ENCODE measurements around the gene RNASEH2B.

Gene RNASEH2B

DNA sequence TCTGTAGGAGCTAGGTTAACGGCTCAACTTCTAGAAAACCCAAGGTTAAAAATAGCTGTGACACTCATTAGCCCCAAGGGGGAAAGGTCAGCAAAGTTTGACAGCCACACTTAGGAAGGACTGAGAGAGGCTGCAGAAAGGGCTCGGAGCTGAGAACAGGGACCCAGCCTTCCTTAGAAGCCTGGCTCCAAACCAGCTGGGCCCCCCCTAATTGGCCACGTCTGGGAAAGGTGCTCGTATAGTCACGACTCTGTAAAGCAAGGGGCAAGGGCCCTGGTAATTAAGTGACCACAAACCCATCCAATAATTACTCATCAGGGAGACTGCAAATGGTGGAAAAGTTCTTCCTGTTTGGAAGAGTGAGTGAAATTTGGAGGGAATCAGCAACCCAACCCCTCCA, 90.5 kb downstream of the RNASEH2B start:
- no peak for DNase-seq

DNA sequence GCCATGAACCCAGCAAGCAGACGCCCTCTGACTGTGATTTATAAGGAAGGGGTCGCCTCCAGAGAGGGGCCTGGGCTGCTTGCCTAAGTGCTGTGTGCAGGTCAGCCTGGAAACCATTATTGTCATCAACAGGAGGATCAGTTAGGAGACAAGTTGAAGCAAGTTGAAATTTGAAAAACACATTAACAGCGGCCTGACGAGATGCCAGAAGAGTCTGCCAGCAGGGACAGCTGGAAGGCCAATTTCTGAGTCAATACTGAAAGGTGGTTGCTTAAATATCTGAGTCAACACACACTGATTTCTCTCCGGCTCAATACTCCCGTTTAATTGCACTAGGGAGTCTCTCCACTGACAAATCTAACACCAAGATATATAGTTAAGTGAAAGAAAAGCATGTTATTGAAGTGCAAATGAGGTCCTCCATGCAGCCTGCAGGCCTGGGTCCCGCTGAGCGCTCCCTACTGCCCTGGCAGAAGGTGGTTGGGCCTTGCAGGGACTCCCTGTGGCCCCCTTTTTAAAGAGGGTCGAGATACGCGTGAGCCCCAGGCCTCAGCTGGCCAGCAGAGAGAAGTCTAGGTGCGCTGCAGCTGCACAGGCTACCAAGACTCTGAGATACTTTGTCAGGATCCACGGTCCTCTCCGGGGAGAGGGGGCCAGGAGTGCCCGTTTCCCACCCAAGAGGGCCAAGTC, 91.1 kb downstream of the RNASEH2B start:
- no peak for DNase-seq

DNA sequence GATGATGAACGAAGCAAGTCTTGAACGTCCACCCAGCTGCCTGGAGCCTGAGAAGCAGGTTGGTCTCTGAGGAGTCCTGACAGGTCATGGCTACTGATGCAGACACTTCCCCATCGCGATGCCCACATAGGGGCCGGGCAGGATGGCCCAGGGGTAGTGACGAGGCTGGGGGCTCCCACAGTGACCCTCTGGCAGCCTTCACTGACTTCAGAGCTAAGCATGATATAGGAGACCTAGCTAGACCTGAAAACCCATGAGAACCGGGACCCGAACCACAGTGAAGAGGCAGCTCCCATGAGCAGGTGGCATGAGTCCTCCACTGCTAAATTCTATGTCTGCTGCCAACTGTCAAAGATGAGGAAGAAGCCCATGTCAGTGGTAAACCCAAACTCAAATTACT, 91.7 kb downstream of the RNASEH2B start:
- DNase-seq = no peak

DNA sequence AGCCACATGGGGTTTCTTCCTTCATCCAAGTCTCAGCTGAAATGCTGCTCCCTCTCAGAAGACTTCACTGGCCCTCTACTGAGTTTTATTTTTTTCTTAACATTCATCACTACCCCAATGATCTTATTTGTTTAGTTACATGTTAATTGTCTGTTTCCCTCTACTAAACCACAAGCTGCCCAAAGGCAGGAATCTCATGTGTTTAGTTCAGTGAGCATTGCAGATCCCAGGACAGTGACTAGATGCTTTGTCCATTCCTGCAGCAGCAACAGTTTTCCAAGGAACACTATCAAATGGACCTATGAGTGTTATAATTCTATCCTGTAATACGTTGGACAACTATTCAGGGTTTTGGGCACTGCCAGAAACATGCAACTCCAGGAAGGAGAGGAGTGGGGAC, 93.1 kb downstream of the RNASEH2B start:
- no peak for DNase-seq

DNA sequence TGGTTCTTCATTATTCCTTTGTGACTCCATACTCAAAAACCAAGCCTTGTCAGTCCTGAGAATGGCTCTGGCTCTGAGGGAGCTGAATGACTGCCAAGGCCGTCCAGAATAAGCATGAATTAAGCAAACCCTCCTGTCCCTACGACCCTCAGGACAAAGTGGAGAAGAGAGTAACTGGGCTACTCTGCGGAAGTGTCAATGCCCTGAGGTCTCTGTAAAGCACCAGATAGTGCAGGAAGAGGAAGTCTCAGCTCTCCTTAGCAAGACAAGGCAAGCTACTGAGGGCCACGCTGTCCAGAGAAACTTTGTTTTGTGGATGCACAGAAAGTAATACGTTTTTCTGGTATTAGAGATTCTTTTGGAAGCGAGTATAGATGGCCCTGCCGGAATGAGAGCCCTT, 94.1 kb downstream of the RNASEH2B start:
- DNase-seq = no peak

DNA sequence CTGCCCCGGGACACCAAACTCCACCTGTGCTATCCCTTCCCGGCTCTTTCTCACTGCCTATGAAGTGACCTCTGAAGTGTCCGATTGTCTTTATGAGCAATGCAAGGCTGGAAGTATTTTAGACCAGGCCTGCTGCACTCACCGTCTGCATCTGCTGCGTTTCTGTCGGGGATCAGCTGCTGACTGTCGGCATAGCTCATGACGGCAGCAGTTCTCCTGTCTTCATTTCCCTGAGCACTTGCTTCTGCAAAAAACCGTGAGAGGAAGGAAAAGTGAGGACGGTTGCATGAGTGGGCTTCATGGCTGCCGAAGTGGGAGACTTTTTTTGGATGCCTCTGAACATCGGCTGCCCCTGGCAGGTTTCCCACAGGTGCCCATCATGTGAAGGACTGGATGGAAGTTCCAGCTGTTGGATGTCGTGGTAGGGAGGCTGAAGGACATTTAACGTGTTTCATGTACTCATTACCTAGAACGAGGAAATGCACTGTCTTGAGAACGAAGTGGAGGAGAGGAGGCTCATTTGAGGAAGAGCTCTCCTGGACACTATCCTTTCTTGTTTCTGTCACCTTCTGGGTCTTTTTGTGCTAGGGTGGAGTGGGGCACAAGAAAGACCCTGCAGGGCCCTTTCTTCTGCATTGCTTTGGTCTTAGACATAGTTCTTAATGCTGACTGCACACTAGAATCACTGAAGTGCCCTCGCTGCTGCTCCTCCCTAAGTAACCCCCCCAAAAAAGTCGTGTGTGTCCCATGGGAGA, 94.7 kb downstream of the RNASEH2B start:
- DNase-seq = no peak

DNA sequence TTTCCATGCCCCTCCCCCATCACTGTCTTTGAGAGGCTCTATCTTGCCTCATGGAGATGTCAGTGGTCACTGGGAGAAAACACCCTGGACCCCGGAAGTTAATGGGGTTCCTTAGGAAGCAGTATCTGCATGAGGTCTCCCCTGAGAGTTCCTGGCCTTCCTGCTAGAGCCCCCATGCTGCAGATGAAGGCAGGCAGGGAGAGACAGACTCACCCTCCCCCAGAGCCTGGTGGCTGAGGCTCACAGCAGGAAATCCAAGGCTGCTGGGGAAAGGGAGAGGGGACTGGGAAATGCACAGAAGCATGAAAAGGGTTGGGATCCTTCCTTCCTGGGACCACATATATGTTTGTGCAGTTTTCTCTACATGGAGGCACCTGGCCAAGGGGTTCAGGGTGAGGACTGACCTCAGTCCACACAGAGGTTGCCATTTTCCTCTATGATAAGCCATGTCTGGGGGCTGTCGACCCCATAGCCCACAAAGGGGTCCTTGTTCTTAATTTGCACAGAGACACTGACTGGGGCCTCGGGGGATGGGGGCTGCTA, 95.4 kb downstream of the RNASEH2B start:
- no peak for DNase-seq

DNA sequence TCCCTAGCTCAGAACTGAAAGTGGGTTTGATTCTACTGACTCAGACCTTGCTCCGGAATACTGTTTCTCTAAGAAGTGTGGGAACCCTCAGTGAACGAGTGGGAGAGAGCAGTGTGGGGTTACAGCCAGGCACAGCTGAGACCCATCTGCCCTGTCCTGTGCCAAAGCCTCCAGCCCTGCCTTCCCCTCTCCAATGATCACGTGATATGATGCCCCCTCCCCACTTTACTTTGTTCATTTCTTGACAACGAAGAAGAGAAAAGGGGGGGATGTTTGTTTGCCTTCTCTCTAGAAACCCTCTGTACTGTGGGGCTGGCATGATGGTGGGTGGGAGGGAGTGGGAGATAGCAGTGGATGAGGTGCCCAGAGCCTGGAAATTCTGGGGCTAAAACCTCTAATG, 96.0 kb downstream of the RNASEH2B start:
- no peak for DNase-seq

All from stimulated activated CD4-positive, alpha-beta T cell treated with anti-CD3 and anti-CD28 coated beads, Interleukin-2, amount 100 ng/mL, for 24 hours (primary cell).